AG04450 (cell line): Measurements from ENCODE around the gene ANKRD65. TPM values are rescaled to one million over a fixed set of nuclear protein-coding genes. Genes with fewer than 3 reads are reported as not detected.
A peak's percentile ranks its signal among the peaks of the same experiment; 100 is the strongest.
"Not testable (repeated sequence)": the region's sequence is repeated elsewhere in the genome, so short reads cannot be mapped to it uniquely, and the experiment has no call there.

Experiments used
- CTCF ChIA-PET: fragments of 300-600, 350-600 bp; formaldehyde crosslinking; extraction: SDS; loops from one replicate; lab custom pipeline; 2022; ENCODE audit warnings: antibody characterized with exemption, inconsistent platforms; lab: Charles Lee
- POLR2A ChIA-PET: fragments of 350-600 bp; formaldehyde crosslinking; extraction: SDS; loops from one replicate; lab custom pipeline; 2021; ENCODE audit warnings: antibody characterized with exemption, inconsistent platforms; lab: Yijun Ruan, JAX
- DNase-seq: peaks from one replicate; pipeline ENCODE4 v3.0.0-alpha.2; 2011; ENCODE audit warnings: low read depth, low spot score
- H3K27ac ChIP-seq: one replicate; pipeline ENCODE4 v1.5.1; 2012; ENCODE audit warnings: low read depth, low read length, control low read depth
- H3K27me3 ChIP-seq: one replicate; pipeline ENCODE4 v1.6.0; 2012; ENCODE audit warnings: low read length; ENCODE audit not compliant: control insufficient read depth, insufficient read depth
- H3K4me3 ChIP-seq: 2 replicates; pipeline ENCODE4 v1.5.1; 2011; ENCODE audit warnings: mild to moderate bottlenecking, low read depth, low read length, control low read depth
- H3K9me3 ChIP-seq: 2 replicates; pipeline ENCODE4 v1.5.1; 2012; ENCODE audit warnings: low read length; ENCODE audit not compliant: control insufficient read depth, insufficient read depth
- polyA plus RNA-seq: library from polyadenylated mRNA; depleted of rRNA; stranded (reverse); fragments of >200 nt; gene quantifications from 2 replicates; pipeline ENCODE4 v1.2.3, GENCODE V29; 2011
- TF ChIP-seq, protein P1 (sequence below): IDR thresholded peaks from 2 replicates; pipeline ENCODE4 v1.5.1; 2011; ENCODE audit warnings: low read depth, low read length, control low read depth, inconsistent platforms

Gene ANKRD65
- polyA plus RNA-seq, 1 experiment, result 0.16 TPM

DNA sequence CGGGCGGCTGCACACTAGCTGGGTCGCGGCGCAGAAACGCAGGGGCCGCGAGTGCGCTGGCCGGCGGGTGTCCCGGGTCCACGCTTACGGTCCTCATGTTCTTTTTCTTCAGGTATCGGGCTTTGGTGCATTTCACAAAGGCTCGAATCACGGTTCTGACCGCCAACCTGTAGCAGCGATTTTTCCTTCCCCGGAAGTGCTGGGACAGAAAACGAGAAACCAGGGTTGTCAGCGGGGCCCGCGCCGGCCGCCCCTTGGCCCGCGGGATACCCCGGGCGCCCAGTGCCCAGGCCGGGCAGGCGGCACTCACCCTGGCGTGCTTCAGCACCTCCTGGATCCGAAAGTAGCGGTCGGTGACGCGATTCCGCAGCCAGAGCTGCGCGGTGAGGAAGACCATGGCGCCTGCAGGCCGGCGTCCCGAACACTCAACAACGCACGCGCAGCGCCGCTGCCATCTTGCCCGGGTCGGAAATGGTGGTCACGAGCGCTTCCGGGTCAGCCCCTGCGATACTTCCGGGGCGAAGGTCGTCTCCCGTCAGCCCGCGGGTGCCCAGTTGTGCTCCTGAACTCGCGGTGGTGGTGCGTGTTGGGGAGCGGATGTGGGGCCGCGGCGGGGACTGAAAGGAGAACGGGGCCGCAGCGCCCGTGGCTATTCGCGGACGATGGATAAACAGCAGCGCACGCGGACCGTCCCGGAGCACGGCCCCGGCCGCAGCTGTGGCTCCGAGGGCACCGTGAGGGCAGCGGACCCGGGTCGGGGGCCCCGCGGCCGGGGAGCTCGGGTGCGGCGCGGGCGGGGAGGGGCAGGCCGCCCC, 14.0 kb downstream of the ANKRD65 start, which contains the start of gene MRPL20:
TSS of gene MRPL20 (minus strand) at position 473 of the 815 bp plus-strand sequence. CDS start at position 397, 76 bp downstream.
- ChIA-PET CTCF (interaction anchor here (0.8 kb wide), 1 partner anchor 22 kb away, joined by 3 read pairs; no protein-coding TSS in a partner anchor), POLR2A (interaction anchor here (0.7 to 2.0 kb wide), 7 partner anchors 8 to 34 kb away, joined by 3 to 15 read pairs (median 4); partner anchors contain the start of genes AURKAIP1 and CCNL2)

DNA sequence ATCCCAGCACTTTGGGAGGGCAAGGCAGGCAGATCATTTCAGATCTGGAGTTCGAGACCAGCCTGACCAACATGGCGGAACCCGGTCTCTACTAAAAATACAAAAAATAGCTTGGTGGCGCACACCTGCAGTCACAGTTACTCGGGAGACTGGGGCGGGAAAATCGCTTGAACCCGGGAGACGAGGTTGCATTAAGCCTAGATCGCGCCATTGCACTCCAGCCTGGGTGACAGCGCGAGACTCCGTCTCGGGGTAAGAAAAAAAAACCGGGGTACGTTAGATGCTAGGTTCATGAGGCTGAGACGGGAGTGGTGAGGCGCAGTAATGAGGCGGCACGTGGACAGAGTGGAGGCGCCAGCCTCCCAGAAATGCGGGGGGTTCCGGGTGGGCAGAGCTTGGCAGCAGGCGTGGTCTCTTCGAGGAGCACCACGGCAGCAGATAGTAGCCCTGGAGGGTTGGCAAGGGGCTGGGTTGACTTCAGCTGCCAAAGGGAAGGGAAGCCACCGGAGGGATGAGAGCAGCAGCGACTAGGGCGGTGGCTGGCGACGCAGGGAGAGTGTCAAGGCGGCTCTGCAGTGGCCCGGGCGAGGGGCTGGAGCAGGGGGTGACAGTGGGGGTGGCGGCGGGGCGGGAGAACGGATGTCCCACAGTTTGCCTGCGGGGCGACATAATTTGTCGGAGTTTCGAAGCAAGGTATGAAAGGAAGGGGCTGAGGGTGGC, 14.8 kb downstream of the ANKRD65 start:
- CTCF ChIA-PET, result interaction anchor here (0.9 kb wide), 1 partner anchor 35 kb away, joined by 4 read pairs; no protein-coding TSS in a partner anchor
- peaks cover 2% of the 10 kb centered on the region; the same call in 1 of the 2 replicates for H3K9me3 ChIP-seq
- TF ChIP-seq, protein P1, sequence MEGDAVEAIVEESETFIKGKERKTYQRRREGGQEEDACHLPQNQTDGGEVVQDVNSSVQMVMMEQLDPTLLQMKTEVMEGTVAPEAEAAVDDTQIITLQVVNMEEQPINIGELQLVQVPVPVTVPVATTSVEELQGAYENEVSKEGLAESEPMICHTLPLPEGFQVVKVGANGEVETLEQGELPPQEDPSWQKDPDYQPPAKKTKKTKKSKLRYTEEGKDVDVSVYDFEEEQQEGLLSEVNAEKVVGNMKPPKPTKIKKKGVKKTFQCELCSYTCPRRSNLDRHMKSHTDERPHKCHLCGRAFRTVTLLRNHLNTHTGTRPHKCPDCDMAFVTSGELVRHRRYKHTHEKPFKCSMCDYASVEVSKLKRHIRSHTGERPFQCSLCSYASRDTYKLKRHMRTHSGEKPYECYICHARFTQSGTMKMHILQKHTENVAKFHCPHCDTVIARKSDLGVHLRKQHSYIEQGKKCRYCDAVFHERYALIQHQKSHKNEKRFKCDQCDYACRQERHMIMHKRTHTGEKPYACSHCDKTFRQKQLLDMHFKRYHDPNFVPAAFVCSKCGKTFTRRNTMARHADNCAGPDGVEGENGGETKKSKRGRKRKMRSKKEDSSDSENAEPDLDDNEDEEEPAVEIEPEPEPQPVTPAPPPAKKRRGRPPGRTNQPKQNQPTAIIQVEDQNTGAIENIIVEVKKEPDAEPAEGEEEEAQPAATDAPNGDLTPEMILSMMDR, result no peak
- H3K27ac ChIP-seq, result peak overlapping the region; percentile 11
- POLR2A ChIA-PET, result interaction anchor here (0.9 to 2.0 kb wide), 4 partner anchors 7 to 31 kb away, joined by 3 to 15 read pairs (median 4); partner anchors contain the start of genes AURKAIP1 and CCNL2
- DNase-seq, result no peak
- no peaks in the 10 kb centered on the region for H3K27me3 ChIP-seq
- peak overlapping the region; percentile 81 for H3K4me3 ChIP-seq

More for the DNA sequence above, 14.0 kb downstream of the ANKRD65 start, which contains the start of gene MRPL20:
- Histone ChIP-seq H3K4me3 (peak within 1 kb of the TSS; percentile 81), H3K27ac (peak within 1 kb of the TSS; percentile 11), H3K9me3 (peaks cover 9% of the 10 kb centered on the region), H3K27me3 (no peaks in the 10 kb centered on the region)
- TF ChIP-seq, protein P1, result no peak
- peak; percentile 63 for DNase-seq

DNA sequence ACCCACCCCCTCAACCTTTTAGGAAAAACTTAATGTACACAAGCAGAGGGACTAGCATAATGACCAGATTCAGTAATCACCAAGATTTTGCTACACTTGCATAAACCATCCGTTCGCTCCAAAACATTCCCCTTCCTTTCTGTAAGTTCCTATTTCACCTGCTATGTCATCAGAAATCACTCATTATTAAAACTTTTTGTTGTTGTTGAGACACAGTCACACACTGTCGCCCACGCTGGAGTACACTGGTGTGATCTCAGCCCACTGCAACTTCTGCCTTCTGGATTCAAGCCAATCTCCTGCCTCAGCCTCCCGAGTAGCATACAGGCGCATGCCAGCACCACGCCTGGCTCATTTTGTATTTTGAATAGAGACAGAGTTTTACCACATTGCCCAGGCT, 17.4 kb downstream of the ANKRD65 start:
- TF ChIP-seq, protein P1, result no peak
- ChIA-PET CTCF (no interaction called here), POLR2A (no interaction called here)
- H3K27ac ChIP-seq, result no peak overlapping the region
- no peaks in the 10 kb centered on the region for H3K27me3 ChIP-seq
- no peaks in the 10 kb centered on the region; the same call in 1 of the 2 replicates for H3K9me3 ChIP-seq
- H3K4me3 ChIP-seq, result no peak overlapping the region
- no peak for DNase-seq

- not testable (repeated sequence) for H3K27ac ChIP-seq, H3K9me3 ChIP-seq, DNase-seq, H3K4me3 ChIP-seq, H3K27me3 ChIP-seq
- ChIA-PET CTCF (interaction anchor here (0.9 to 1.4 kb wide), 4 partner anchors 11 to 211 kb away, joined by 4 to 5 read pairs (median 4); no protein-coding TSS in a partner anchor), POLR2A (interaction anchor here (0.6 to 1.1 kb wide), 2 partner anchors 27 to 181 kb away, joined by 4 to 6 read pairs; no protein-coding TSS in a partner anchor)
These were observed 18.1 kb downstream of the ANKRD65 start for GRCh38 chr1:1402901-1403392.
